Motor neuron (in vitro differentiated cells): ENCODE measurements around the gene AADAC. TPM values are rescaled to one million over a fixed set of nuclear protein-coding genes. Genes with fewer than 3 reads are reported as not detected.
"Not testable (repeated sequence)": the region's sequence is repeated elsewhere in the genome, so short reads cannot be mapped to it uniquely, and the experiment has no call there.

Experiments used
- ATAC-seq, 8 experiments: fragments of 200-7000 bp; cut with Tn5 transposase; replicated peaks in 6 of 8; 2 replicates each; pipeline ENCODE4 v1.8.0; 2021; ENCODE audit warnings: mild to moderate bottlenecking in 8 of 8, moderate library complexity in 8 of 8
- H3K27ac ChIP-seq, 2 donors: fragments of 250-450 bp; sonication (Bioruptor Pico); 2 replicates each; pipeline ENCODE4 v1.9.0; 2021; ENCODE audit warnings: antibody characterized with exemption in 2 of 2, mild to moderate bottlenecking in 2 of 2, moderate library complexity in 1 of 2
- H3K4me1 ChIP-seq, 2 donors: fragments of 250-450 bp; sonication (Bioruptor Pico); replicated peaks in 1 of 2; 2 replicates each; pipeline ENCODE4 v1.6.1; 2021; ENCODE audit warnings: antibody characterized with exemption in 2 of 2, mild to moderate bottlenecking in 2 of 2, moderate library complexity in 1 of 2
- H3K4me3 ChIP-seq, 5 donors: fragments of 250-450 bp; sonication (Bioruptor Pico); 2 replicates each; pipeline ENCODE4 v1.9.0; 2021; ENCODE audit warnings: antibody characterized with exemption in 5 of 5, mild to moderate bottlenecking in 5 of 5, moderate library complexity in 4 of 5
- WGBS, 10 experiments: fragments of 450-650 bp; shearing (Covaris generic); methylation state at CpG; one replicate each; pipeline ENCODE4 v1.0.0; 2022; 5-methylcytosine and 5-hydroxymethylcytosine counted together
- in situ Hi-C, 9 experiments: fragments of 400-800 bp; cut with MboI; loops; one replicate each; pipeline ENCODE4 v1.15.0; 2021; ENCODE audit warnings: low sequenced_read_pairs in 9 of 9, low pct_unique_long_range_greater_than_20kb in 2 of 9; ENCODE audit not compliant: unreplicated experiment in 9 of 9
- total RNA-seq, 8 experiments: library from RNA; unstranded; fragments of 300-600 nt; gene quantifications; 2 replicates each; pipeline versions ENCODE4 v1.2.3 to v1.2.4, GENCODE V29; 2022

Gene AADAC, protein sequence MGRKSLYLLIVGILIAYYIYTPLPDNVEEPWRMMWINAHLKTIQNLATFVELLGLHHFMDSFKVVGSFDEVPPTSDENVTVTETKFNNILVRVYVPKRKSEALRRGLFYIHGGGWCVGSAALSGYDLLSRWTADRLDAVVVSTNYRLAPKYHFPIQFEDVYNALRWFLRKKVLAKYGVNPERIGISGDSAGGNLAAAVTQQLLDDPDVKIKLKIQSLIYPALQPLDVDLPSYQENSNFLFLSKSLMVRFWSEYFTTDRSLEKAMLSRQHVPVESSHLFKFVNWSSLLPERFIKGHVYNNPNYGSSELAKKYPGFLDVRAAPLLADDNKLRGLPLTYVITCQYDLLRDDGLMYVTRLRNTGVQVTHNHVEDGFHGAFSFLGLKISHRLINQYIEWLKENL
- total RNA-seq = under 1 TPM in 1 of 8 experiments, not detected in 7; 0.29 TPM

DNA sequence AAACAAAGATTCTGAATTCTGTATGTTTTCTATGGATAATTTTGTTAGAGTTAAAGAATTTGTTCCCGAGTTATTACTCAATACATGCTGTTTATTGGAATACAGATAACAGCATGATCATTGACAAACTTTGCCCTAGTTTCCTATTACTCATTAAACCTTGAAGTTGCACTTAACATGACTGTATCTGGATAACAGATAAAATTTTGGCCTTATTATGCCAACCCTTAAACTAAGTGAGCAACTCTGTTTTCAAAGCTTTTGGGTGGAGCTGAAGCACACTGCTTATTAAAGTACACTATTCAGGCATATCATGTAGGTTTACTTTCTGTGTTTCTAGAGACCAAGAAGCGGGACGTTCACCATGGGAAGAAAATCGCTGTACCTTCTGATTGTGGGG is at the start of gene AADAC:
AADAC (plus strand) TSS at position 318 of the 400 bp plus-strand sequence; CDS start at position 365, 47 bp downstream.
- in situ Hi-C loops = no loop called here
- no peak for ATAC-seq
- 67 to 100% (median 91%) methylated on average over 1 to 4 of the region's 4 CpGs for WGBS, 10 experiments

DNA sequence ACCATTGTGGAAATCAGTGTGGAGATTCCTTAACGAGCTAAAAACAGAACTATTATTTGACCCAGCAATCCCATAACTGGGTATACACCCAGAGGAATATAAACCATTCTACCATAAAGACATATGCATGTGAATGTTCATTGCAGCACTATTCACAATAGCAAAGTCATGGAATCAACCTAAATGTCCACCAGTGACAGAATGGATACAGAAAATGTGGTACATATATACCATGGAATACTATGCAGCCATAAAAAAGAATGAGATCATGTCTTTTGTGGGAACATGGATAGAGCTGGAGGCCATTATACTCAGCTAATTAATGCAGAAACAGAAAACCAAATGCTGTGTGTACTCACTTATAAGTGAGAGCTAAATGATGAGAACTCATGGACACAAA is 49.2 kb upstream of the AADAC start:
- H3K27ac ChIP-seq, in situ Hi-C loops, H3K4me3 ChIP-seq, ATAC-seq, H3K4me1 ChIP-seq: not testable (repeated sequence)
- 8 to 78% (median 67%) methylated on average over 1 of the region's 1 CpG; no CpG with 5 or more reads in 5 of the 10 experiments for WGBS, 10 experiments

More for the DNA sequence above, at the start of gene AADAC:
- Histone ChIP-seq H3K4me3 (no peak within 1 kb of the TSS), H3K27ac (no peak within 1 kb of the TSS), H3K4me1 (no peaks in the 10 kb centered on the region)

DNA sequence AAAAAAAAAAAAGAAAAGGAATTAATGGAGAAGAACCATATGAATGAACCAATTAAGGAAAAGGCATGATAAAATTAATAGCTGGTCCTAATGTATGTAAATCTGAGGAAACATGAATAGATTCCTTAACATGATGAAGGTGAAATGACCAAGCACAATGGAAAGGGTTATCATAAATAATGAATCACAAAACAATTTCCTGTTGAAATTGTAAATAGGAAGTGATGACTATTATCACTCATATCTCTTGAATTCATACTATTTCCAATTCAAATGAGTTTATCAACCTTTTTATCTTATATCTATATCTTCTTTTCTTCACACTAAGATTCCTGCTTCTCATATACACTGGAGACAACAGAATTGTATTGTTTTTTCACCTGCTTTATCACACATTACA is 48.2 kb upstream of the AADAC start:
- Histone ChIP-seq H3K4me1 (no peaks in the 10 kb centered on the region), H3K27ac (no peak overlapping the region), H3K4me3 (no peak overlapping the region)
- no peak for ATAC-seq
- in situ Hi-C loops = no loop called here

DNA sequence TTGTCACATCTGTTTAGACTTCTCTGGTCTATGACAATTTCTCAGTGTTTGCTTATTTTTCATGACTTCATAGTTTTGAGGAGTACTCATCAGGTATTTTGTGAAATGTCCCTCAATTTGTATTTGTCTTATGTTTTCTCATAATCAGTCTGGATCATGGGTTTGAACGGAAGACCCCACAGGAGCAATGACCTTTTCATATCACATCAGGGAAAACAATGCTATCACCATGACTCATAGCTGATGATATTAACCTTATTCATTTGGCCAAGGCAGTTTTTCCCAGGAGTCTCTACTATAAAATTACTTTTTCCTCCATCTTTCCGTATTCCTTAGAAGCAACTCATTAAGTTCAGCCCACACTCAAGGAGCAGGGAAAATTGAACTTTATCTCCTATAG is 47.5 kb upstream of the AADAC start:
- in situ Hi-C loops = no loop called here
- Histone ChIP-seq H3K4me3 (no peak overlapping the region), H3K27ac (no peak overlapping the region), H3K4me1 (no peaks in the 10 kb centered on the region)
- ATAC-seq = no peak
- 45 to 100% (median 95%) methylated on average over 1 to 2 of the region's 2 CpGs; no CpG with 5 or more reads in 2 of the 10 experiments for WGBS, 10 experiments

DNA sequence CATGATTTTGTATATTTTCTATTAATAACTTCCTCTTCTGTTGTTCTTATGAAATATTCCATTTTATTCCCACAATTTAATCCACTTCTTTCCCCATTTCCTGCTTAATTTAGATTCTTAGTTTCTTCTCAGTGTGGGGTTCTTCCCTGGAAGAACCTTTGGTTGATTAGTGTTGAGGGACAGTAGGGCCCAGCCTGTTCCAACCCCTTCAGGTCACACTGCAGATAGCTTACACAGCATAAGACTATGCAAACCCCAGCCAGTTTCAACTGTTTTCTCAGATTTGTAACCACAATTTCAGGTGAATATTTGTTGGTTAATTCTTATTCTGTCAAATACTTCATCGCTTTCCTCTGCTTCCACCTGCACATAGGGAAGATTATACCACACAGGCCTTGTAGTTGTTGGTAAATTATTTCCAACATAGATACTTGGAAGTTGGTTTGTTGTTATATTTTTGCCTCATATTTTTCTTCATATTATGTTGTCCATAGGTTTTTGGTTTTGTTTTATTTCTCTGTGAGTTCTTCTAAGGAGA is 45.5 kb upstream of the AADAC start:
- no peak for ATAC-seq
- 33 to 100% (median 89%) methylated on average over 1 of the region's 1 CpG; no CpG with 5 or more reads in 2 of the 10 experiments for WGBS, 10 experiments

DNA sequence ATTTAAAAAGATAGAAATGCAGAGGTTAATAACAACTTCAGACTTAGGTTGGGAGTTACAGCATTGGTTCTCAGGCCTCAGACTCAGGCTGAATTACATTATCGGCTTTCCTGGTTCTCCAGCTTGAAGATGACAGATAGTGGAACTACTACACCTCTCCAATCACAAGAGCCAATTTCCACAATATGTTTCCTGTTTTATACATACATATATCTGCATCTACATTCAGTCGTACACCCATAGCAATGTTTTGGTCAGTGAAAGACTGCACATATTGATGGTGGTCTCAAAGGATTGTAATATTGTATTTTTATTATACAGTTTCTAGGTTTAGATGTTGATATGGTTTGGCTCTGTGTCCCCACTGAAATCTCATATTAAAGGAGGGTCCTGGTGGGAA is 44.7 kb upstream of the AADAC start:
- Histone ChIP-seq H3K27ac (no peak overlapping the region), H3K4me3 (no peak overlapping the region), H3K4me1 (no peaks in the 10 kb centered on the region)
- WGBS, 10 experiments = 34 to 100% (median 87%) methylated on average over 1 to 2 of the region's 2 CpGs; no CpG with 5 or more reads in 5 of the 10 experiments
- in situ Hi-C loops = no loop called here
- ATAC-seq = no peak

More for the DNA sequence above, 45.5 kb upstream of the AADAC start:
- in situ Hi-C loops = no loop called here
- Histone ChIP-seq H3K4me3 (no peak overlapping the region), H3K27ac (no peak overlapping the region), H3K4me1 (no peaks in the 10 kb centered on the region)

DNA sequence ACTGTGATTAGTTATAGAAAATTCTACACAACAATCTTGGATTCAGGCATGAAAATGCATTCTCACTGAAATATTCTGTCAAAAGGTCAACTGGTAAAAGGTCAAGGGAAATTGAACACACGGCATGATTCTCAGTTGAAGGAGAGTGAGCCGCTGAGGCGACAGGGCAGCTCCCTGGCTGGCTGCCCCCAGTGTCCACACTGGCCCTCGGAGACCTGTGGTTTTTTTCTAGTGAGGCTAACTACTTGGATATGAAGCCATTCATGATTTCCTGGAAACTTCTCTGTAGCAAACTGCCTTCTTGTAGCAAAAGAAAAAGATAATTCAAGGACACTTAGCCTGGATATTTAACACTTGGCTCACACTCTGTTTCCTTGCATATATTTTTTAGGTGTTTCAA is 43.0 kb upstream of the AADAC start:
- 0 to 94% (median 78%) methylated on average over 1 to 4 of the region's 4 CpGs; no CpG with 5 or more reads in 1 of the 10 experiments for WGBS, 10 experiments
- in situ Hi-C loops = no loop called here
- no peak overlapping the region for H3K4me3 ChIP-seq
- ATAC-seq = peak in 2 of 8 experiments; percentile 50 to 57
- no peaks in the 10 kb centered on the region for H3K4me1 ChIP-seq
- H3K27ac ChIP-seq = no peak overlapping the region

DNA sequence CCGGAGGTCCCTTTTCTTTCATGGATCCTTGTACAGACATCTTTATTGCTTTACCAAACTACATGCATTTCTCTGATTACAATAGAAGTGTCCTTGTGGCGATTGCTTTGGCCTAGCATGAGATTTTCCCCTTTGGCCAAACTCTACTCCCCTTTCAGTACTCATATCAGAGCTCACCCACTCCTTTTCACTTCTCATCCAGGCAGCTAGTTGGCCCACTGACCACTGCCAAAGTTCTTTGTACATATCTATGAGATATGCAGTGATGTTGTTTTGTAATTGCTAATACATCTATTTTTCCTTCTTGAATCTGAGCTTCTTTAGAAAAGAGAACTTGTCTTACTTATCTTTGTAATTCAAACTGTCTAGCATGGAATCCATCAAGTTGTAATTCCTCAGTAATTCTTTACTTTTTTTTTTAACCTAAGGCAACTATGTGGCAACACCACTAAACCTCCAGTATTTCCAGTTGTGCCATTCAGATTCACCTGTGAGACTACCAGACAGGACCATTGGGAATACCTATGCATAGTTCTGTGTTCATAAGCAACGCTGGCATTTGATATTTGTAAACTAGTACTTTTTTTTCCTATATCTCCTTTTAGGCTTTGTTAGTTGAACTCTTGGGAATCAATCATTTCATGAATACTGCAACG is 41.0 kb upstream of the AADAC start:
- Histone ChIP-seq H3K4me3 (no peak overlapping the region), H3K4me1 (no peaks in the 10 kb centered on the region), H3K27ac (no peak overlapping the region)
- ATAC-seq = no peak
- 74 to 100% (median 89%) methylated on average over 1 to 4 of the region's 4 CpGs for WGBS, 10 experiments
- in situ Hi-C loops = no loop called here

DNA sequence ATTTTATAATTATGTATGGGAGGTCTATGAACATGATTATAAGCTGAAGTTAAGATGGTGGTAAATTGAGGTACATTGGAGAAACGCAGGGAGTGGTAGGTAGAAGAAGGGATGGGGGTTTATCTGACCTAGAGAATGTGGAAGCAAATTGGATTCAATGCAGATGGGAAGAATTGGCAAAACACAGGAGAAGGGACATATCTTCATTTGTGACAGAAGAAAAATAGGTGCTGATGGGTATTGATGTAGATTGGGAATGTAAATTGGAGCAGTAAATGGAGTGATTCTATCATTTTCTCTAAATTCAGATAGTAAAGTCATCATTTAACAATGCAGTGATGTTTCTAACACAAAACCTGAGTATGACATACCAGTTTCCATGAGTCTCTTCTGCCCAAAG is 39.7 kb upstream of the AADAC start:
- Histone ChIP-seq H3K27ac (no peak overlapping the region), H3K4me3 (no peak overlapping the region), H3K4me1 (no peaks in the 10 kb centered on the region)
- in situ Hi-C loops = no loop called here
- 10 to 90% (median 50%) methylated on average over 1 of the region's 1 CpG; no CpG with 5 or more reads in 3 of the 10 experiments for WGBS, 10 experiments
- ATAC-seq = no peak

DNA sequence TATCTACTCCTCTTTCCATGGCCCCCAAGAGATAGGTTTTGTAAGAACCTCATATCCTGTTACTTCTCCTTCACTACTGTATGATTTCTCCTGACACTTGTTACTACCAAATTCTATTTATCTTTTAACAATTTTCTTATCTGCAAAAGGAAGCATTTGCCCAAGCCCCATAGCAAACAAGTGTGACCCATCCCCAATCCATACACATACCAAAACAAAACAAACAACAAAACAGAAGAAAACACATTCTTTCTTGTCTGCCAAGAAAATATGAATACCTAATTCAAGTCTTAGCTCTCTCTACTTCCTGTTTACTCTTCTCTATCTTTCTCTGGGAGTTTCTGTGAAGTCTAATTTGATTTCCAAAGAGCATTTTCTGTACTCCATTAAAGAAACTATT is 39.0 kb upstream of the AADAC start:
- no peak for ATAC-seq
- Histone ChIP-seq H3K4me1 (no peaks in the 10 kb centered on the region), H3K27ac (no peak overlapping the region), H3K4me3 (no peak overlapping the region)
- in situ Hi-C loops = no loop called here

DNA sequence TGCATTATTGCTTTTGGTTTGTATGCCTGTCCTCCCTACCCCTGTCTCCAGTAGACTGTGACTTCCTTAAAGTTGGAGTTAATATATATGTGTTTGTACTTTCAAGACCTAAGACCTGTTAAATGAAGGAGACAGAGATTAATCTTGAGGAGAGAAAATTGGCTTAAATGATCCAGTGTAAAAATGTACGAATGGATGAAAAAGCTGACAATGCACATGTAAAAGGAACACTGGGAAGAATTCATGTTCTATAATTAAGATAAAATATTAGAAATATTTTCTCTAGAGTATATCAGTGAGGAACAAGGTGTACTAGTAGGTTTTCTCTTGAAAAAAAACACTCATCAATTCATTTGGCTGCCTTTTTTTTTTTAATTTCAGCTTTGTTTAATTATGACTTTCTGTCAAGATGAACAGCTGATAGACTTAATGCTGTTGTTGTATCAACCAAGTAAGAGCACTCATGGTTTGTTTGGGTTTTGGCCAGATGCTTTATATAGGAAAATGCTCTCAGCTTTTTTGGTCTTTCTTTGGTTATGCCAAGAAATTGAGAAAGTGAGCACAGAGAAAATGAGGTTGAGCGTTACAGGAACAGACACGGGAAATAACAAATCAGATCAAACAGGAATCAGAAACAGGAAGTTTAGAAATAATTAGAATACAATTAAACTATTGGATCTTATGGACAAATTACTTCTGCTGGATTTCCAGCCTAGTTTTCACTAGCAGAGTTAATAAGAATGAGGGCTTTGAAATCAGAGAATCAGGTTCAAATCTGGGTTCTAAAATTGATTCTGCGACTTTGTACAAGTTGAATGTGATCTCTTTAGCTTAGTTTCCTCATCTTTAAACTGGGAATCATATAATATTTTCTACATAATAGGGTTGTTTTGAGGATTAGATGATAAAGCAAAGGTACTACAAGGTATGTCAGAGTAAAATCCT is 38.3 kb upstream of the AADAC start:
- Histone ChIP-seq H3K4me3 (no peak overlapping the region), H3K4me1 (no peaks in the 10 kb centered on the region), H3K27ac (no peak overlapping the region)
- in situ Hi-C loops = no loop called here
- ATAC-seq = no peak
- 74 to 94% (median 86%) methylated on average over 1 to 4 of the region's 4 CpGs for WGBS, 10 experiments

DNA sequence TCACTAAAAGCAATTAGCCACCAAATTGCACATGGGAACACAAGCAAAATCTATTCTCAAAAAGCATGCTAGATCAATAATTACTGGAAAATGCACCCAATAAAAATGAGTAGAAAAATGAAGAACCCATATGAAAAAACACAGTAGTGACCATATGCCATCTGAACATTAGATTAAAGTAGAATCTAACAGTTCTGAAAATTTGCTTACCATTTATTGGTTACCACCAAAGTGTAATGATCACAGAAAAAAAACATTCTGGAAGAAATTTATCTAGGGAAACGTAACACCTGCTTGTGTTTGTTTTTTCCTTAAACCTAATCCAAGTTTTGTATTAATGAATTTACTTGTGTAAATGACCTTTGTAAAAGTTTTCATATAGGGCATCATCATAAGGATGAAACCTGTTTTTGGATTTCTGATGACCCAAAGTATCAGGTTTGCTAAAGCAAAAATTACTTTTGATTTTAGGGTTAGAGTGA is 37.6 kb upstream of the AADAC start:
- no peak for ATAC-seq
- in situ Hi-C loops = no loop called here
- H3K4me3 ChIP-seq = no peak overlapping the region
- H3K27ac ChIP-seq = no peak overlapping the region
- WGBS, 10 experiments = 43 to 100% (median 75%) methylated on average over 1 of the region's 1 CpG; no CpG with 5 or more reads in 3 of the 10 experiments
- no peaks in the 10 kb centered on the region for H3K4me1 ChIP-seq
